Measurements from ENCODE around the gene KCNH1.

DNA sequence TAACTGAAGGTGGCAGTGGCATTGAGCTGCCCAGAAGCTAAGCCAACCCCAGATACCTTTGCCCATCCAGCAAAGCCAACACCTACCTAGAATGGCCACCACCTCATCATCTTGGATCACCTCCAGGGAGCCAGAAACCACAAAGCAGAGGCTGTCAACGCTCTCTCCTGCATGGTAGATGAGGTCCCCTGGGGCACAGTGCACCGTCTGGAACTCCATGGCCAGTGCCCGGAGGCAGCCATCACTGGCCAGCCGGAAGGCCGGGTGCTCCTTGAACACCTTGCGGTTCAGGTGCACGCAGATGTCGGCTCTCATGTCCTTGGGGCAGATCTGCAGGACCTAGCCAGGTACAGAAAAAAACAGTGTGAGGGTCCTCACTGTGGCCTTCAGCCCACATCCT lies 336.5 kb downstream of the KCNH1 start:
- TF ChIP-seq CTCF (IDR thresholded peaks at IDR 0.05) (no peak), EP300 (IDR thresholded peaks at IDR 0.05) (no peak)
